HEK293 (cell line): ENCODE results near the gene ADGRB3.

Experiments
- ZFP37 ChIP-seq: fragments of 450-650 bp; formaldehyde crosslinking; IDR thresholded peaks from 2 replicates; pipeline ENCODE4 v1.5.1; 2016; ENCODE audit warnings: missing biosample characterization, missing genetic modification characterization
- ZNF416 ChIP-seq: fragments of 450-650 bp; formaldehyde crosslinking; IDR thresholded peaks from 2 replicates; pipeline ENCODE4 v1.5.1; 2016; ENCODE audit warnings: missing biosample characterization, missing genetic modification characterization
- ZNF501 ChIP-seq: fragments of 450-650 bp; formaldehyde crosslinking; IDR thresholded peaks from 2 replicates; pipeline ENCODE4 v1.5.1; 2016; ENCODE audit warnings: missing biosample characterization, missing genetic modification characterization
- TF ChIP-seq, protein P1 (sequence below): fragments of 450-650 bp; formaldehyde crosslinking; IDR thresholded peaks from 2 replicates; pipeline ENCODE4 v1.5.1; 2016; ENCODE audit warnings: missing biosample characterization, missing genetic modification characterization
- TF ChIP-seq, protein P2 (sequence below): fragments of 450-650 bp; formaldehyde crosslinking; IDR thresholded peaks from 2 replicates; pipeline ENCODE4 v1.5.1; 2016; ENCODE audit warnings: missing biosample characterization, missing genetic modification characterization
- TF ChIP-seq, protein P3 (sequence below): fragments of 450-650 bp; formaldehyde crosslinking; IDR thresholded peaks from 2 replicates; pipeline ENCODE4 v1.5.1; 2017; ENCODE audit warnings: missing biosample characterization, missing genetic modification characterization

DNA sequence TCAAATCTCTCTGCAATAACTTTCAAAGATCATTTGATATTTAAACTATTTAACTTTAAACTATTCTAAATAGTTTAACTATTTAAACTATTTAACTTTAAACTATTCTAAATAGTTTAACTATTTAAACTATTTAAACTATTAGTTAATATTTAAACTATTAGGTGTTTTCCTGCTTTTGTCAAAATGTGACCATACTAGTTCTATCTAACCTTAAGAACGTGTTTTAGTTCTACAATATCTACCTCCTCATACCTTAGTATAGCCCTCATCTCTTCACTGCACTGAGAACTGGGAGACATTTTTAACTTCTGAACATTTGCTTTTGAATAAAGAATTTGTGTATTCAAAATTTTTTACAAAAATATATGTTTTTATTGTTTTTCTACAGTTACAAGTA, 429.1 kb downstream of the ADGRB3 start:
- TF ChIP-seq, protein P1, sequence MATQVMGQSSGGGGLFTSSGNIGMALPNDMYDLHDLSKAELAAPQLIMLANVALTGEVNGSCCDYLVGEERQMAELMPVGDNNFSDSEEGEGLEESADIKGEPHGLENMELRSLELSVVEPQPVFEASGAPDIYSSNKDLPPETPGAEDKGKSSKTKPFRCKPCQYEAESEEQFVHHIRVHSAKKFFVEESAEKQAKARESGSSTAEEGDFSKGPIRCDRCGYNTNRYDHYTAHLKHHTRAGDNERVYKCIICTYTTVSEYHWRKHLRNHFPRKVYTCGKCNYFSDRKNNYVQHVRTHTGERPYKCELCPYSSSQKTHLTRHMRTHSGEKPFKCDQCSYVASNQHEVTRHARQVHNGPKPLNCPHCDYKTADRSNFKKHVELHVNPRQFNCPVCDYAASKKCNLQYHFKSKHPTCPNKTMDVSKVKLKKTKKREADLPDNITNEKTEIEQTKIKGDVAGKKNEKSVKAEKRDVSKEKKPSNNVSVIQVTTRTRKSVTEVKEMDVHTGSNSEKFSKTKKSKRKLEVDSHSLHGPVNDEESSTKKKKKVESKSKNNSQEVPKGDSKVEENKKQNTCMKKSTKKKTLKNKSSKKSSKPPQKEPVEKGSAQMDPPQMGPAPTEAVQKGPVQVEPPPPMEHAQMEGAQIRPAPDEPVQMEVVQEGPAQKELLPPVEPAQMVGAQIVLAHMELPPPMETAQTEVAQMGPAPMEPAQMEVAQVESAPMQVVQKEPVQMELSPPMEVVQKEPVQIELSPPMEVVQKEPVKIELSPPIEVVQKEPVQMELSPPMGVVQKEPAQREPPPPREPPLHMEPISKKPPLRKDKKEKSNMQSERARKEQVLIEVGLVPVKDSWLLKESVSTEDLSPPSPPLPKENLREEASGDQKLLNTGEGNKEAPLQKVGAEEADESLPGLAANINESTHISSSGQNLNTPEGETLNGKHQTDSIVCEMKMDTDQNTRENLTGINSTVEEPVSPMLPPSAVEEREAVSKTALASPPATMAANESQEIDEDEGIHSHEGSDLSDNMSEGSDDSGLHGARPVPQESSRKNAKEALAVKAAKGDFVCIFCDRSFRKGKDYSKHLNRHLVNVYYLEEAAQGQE (tag by site-specific recombination): no peak
- TF ChIP-seq ZFP37 (tag by site-specific recombination) (no peak), ZNF501 (no peak), ZNF416 (tag by site-specific recombination) (no peak)
- TF ChIP-seq, protein P2, sequence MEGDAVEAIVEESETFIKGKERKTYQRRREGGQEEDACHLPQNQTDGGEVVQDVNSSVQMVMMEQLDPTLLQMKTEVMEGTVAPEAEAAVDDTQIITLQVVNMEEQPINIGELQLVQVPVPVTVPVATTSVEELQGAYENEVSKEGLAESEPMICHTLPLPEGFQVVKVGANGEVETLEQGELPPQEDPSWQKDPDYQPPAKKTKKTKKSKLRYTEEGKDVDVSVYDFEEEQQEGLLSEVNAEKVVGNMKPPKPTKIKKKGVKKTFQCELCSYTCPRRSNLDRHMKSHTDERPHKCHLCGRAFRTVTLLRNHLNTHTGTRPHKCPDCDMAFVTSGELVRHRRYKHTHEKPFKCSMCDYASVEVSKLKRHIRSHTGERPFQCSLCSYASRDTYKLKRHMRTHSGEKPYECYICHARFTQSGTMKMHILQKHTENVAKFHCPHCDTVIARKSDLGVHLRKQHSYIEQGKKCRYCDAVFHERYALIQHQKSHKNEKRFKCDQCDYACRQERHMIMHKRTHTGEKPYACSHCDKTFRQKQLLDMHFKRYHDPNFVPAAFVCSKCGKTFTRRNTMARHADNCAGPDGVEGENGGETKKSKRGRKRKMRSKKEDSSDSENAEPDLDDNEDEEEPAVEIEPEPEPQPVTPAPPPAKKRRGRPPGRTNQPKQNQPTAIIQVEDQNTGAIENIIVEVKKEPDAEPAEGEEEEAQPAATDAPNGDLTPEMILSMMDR (tag by site-specific recombination): no peak
- TF ChIP-seq, protein P3, sequence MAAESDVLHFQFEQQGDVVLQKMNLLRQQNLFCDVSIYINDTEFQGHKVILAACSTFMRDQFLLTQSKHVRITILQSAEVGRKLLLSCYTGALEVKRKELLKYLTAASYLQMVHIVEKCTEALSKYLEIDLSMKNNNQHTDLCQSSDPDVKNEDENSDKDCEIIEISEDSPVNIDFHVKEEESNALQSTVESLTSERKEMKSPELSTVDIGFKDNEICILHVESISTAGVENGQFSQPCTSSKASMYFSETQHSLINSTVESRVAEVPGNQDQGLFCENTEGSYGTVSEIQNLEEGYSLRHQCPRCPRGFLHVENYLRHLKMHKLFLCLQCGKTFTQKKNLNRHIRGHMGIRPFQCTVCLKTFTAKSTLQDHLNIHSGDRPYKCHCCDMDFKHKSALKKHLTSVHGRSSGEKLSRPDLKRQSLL (tag by site-specific recombination): no peak
